IPS-15b (cell line): ENCODE measurements around the gene RSF1.
"Not testable (repeated sequence)": the region's sequence is repeated elsewhere in the genome, so short reads cannot be mapped to it uniquely, and the experiment has no call there.

Experiments used
- H3K27me3 ChIP-seq: one replicate; pipeline ENCODE4 v1.6.1; 2013; ENCODE audit warnings: low read length; ENCODE audit not compliant: control insufficient read depth, insufficient read depth
- H3K36me3 ChIP-seq: one replicate; pipeline ENCODE4 v1.6.1; 2013; ENCODE audit warnings: low read length; ENCODE audit not compliant: control insufficient read depth, insufficient read depth
- H3K4me1 ChIP-seq: one replicate; pipeline ENCODE4 v1.6.1; 2013; ENCODE audit warnings: mild to moderate bottlenecking, low read length; ENCODE audit not compliant: control insufficient read depth, insufficient read depth
- H3K4me3 ChIP-seq: one replicate; pipeline ENCODE4 v1.5.1; 2013; ENCODE audit warnings: low read depth, low read length
- H3K9ac ChIP-seq: one replicate; pipeline ENCODE4 v1.6.1; 2013; ENCODE audit warnings: low read depth, mild to moderate bottlenecking, low read length
- H3K9me3 ChIP-seq: one replicate; pipeline ENCODE4 v1.6.1; 2013; ENCODE audit warnings: mild to moderate bottlenecking, low read length; ENCODE audit not compliant: control insufficient read depth, insufficient read depth

RSF1 gene, protein sequence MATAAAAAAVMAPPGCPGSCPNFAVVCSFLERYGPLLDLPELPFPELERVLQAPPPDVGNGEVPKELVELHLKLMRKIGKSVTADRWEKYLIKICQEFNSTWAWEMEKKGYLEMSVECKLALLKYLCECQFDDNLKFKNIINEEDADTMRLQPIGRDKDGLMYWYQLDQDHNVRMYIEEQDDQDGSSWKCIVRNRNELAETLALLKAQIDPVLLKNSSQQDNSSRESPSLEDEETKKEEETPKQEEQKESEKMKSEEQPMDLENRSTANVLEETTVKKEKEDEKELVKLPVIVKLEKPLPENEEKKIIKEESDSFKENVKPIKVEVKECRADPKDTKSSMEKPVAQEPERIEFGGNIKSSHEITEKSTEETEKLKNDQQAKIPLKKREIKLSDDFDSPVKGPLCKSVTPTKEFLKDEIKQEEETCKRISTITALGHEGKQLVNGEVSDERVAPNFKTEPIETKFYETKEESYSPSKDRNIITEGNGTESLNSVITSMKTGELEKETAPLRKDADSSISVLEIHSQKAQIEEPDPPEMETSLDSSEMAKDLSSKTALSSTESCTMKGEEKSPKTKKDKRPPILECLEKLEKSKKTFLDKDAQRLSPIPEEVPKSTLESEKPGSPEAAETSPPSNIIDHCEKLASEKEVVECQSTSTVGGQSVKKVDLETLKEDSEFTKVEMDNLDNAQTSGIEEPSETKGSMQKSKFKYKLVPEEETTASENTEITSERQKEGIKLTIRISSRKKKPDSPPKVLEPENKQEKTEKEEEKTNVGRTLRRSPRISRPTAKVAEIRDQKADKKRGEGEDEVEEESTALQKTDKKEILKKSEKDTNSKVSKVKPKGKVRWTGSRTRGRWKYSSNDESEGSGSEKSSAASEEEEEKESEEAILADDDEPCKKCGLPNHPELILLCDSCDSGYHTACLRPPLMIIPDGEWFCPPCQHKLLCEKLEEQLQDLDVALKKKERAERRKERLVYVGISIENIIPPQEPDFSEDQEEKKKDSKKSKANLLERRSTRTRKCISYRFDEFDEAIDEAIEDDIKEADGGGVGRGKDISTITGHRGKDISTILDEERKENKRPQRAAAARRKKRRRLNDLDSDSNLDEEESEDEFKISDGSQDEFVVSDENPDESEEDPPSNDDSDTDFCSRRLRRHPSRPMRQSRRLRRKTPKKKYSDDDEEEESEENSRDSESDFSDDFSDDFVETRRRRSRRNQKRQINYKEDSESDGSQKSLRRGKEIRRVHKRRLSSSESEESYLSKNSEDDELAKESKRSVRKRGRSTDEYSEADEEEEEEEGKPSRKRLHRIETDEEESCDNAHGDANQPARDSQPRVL (N-terminal part only)

DNA sequence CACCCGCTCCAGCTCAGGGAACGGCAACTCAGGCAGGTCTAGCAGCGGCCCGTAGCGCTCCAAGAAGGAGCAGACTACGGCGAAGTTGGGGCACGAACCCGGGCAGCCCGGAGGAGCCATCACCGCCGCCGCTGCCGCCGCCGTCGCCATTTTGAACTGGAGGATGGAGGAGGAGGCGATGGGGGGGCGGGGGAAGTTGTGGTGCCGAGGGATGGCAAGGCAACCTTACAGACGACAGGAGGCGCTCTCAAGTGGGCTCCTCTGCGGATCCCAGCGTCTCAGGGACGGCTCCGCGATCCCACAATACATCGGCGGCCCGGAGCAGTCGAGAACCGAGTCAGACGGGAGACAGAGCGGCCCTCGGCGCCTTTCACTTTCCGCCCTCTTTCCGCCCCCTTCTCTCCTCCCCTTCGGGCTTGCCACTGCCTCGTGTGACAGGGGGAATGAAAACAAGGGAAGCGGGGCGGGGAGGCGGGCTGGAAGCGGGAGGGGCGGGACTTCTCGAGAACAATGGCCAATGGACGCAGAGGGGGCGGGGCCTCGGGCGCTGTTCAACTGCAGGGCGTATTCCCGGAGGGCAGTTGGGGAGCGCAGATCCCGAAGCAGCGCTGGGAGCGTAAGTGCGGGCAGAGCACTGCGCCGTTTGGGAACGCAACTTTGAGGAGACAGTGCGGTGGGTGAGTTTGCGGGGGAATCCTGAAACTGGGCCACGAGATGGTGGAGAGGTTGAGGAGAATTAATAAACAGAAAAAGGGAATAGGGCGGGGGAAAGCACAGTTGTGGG lies at the start of gene RSF1, which contains the start of gene AAMDC:
Gene RSF1, minus strand, starts transcription at position 158 of the 784 bp plus-strand sequence. Its CDS starts 8 bp downstream, at position 150.
Gene AAMDC, plus strand, starts transcription at position 580 of the 784 bp plus-strand sequence. CDS start 21,353 bp downstream, outside the sequence.
- Histone ChIP-seq H3K9me3 (no peaks in the 10 kb centered on the region), H3K4me1 (no peaks in the 10 kb centered on the region), H3K36me3 (no peaks in the 10 kb centered on the region), H3K9ac (peak within 1 kb of the TSS; percentile 95), H3K4me3 (peak within 1 kb of the TSS; percentile 95), H3K27me3 (no peaks in the 10 kb centered on the region)

DNA sequence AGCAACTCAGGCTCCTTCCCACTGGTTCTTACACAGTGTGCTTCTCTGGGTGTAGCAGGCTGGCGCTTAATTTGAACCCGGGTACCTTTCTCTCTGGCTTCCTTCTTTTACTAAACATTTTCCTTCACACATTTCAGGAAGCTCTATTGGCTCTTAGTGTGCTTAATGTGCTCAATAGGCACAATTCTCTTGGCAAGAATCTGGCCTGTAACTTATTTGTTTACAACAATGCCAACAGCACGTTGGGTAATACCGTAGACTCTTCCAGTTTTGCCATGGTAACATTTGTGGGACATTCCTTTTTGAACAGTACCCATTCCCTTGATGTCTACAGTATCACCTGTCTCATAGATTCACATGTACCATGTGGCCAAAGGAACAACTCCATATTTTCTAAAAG lies 48.2 kb upstream of the RSF1 start:
- H3K36me3 ChIP-seq: peaks cover 3% of the 10 kb centered on the region
- no peaks in the 10 kb centered on the region for H3K27me3 ChIP-seq

DNA sequence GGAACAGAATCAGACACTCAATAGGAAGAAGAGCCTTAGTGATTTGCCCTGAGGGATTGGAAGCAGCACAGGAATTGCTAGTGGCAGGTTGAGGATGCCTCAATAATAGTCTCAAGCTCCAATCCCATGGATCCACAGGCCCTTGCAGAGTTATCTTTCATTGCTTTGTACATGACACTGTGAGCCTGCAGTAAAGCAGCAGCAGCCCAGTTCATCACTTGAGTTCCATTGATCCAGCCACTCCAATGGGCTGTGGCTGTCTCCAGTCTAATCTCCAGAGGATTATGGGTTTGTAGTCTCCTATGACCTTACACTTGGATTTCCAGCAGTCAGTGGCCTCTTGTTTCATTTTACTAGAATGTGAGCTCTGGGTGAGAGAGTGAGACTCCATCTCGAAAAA lies 45.8 kb upstream of the RSF1 start:
- peaks cover 3% of the 10 kb centered on the region for H3K36me3 ChIP-seq
- no peaks in the 10 kb centered on the region for H3K27me3 ChIP-seq

More for the DNA sequence above, 48.2 kb upstream of the RSF1 start:
- H3K9me3 ChIP-seq: no peaks in the 10 kb centered on the region
- no peak overlapping the region for H3K4me3 ChIP-seq
- H3K9ac ChIP-seq: no peak overlapping the region
- H3K4me1 ChIP-seq: no peaks in the 10 kb centered on the region

DNA sequence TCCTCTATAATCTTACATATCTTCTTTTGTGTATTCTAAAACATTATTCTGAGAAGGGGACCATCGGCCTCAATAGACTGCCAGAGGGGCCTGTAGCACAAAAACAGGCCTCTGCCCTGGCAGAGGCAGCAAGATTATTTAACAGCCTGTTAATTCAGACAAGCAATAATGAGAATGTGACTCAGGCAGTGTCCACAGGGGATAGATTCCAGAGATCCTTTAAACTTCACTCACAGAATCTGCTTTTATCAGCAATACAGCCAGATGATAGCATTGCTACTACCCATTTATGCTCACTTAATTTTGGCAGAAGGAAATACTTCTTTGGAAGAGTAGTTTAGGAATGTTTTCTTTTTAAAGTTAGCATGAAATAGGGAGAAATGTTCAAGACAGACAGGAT lies 45.3 kb upstream of the RSF1 start:
- Histone ChIP-seq H3K9ac (no peak overlapping the region), H3K4me3 (no peak overlapping the region), H3K4me1 (no peaks in the 10 kb centered on the region), H3K27me3 (no peaks in the 10 kb centered on the region), H3K36me3 (peaks cover 3% of the 10 kb centered on the region), H3K9me3 (no peaks in the 10 kb centered on the region)

More for the DNA sequence above, 45.8 kb upstream of the RSF1 start:
- Histone ChIP-seq H3K4me1 (no peaks in the 10 kb centered on the region), H3K4me3 (no peak overlapping the region), H3K9ac (no peak overlapping the region), H3K9me3 (no peaks in the 10 kb centered on the region)

DNA sequence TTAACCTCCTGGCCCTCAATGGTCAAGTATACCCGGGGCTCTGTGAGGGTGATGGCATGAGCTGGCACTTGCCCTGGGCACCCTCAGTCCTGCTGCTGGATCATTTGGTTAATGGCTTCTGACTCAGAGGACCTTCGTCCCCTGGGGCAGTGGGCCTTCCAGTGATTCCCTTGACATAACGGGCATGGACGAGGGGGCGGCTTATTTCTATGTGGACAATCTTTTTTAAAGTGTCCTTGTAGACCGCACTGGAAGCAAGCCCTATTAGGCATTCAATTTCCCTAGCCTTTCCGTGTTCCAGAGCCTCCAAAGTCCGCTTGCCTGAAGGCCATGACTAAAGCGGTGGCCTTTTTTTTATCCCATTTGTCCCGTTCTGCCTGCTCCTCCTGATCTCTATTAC lies 40.9 kb upstream of the RSF1 start:
- H3K4me1 ChIP-seq, H3K4me3 ChIP-seq, H3K27me3 ChIP-seq, H3K9me3 ChIP-seq, H3K36me3 ChIP-seq, H3K9ac ChIP-seq: not testable (repeated sequence)

DNA sequence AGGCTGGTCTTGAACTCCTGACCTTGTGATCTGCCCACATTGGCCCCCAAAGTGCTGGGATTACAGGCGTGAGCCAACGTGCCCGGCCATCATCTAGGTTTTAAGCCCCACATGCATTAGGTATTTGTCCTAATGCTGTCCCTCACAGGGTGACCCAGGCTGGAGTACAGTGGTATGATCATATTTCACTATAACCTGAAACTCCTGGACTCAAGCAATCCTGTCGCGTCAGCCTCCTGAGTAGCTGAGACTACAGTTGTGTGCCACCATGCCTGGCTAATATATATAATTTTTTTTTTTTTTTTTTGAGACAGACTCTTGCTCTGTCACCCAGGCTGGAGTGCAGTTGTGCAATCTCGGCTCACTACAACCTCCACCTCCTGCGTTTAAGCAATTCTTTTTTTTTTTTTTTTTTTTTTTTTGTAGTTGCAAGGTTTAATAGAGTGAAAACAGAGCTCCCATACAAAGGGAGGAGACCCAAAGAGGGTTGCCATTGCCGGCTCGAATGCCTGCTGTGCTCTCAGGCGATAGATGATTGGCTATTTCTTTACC lies 37.5 kb upstream of the RSF1 start:
- H3K9ac ChIP-seq, H3K27me3 ChIP-seq, H3K4me1 ChIP-seq, H3K36me3 ChIP-seq, H3K4me3 ChIP-seq: not testable (repeated sequence)
- H3K9me3 ChIP-seq: peaks cover 14% of the 10 kb centered on the region

DNA sequence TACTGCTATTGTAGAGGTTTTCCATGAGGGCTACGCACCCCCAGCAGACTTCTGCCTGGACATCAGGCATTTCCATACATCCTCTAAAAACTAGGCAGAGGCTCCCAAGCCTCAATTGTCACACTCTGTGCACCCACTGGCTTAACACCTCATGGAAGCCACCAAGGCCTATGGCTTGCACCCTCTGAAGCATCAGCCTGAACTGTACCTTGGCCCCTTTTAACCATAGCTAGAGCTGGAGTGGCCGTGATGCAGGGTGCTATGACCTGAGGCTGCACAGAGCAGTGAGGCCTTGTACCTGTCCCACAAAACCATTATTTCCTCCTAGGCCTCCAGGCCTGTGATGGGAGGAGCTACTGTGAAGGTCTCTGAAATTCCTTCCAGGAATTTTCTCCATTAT lies 34.3 kb upstream of the RSF1 start:
- Histone ChIP-seq H3K27me3 (no peaks in the 10 kb centered on the region), H3K4me3 (no peak overlapping the region), H3K9me3 (peaks cover 14% of the 10 kb centered on the region), H3K4me1 (no peaks in the 10 kb centered on the region), H3K9ac (no peak overlapping the region), H3K36me3 (no peaks in the 10 kb centered on the region)

DNA sequence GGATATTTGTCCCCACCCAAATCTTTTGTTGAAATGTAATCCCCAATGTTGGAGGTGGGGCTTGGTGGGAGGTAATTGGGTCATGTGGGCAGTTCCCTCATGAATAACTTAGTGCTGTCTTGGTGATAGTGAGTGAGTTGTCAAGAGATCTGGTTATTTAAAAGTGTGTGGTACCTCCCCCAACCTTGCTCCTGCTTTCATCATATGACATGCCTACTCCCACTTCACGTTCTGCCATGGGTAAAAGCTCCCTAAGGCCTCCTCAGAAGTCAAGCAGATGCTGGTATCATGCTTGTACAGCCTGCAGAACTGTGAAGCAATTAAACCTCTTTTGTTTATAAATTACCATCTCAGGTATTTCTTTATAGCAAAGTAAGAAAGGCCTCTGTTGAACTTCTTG lies 31.0 kb upstream of the RSF1 start:
- no peaks in the 10 kb centered on the region for H3K27me3 ChIP-seq
- H3K9ac ChIP-seq: no peak overlapping the region
- H3K36me3 ChIP-seq: no peaks in the 10 kb centered on the region
- no peaks in the 10 kb centered on the region for H3K4me1 ChIP-seq
- peaks cover 14% of the 10 kb centered on the region for H3K9me3 ChIP-seq
- H3K4me3 ChIP-seq: no peak overlapping the region

DNA sequence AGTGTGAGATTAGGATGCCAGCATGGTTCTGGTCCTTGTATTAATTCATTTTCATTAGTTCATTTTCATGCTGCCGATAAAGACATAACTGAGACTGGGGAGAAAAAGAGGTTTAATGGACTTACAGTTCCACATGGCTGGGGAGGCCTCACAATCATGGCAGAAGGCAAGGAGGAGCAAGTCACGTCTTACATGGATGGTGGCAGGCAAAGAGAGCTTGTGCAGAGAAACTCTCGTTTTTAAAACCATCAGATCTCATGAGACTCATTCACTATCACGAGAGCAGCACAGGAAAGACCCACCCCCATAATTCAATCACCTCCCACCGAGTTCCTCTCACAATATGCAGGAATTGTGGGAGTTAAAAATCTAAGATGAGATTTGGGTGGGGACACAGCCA lies 23.2 kb upstream of the RSF1 start:
- H3K9ac ChIP-seq, H3K36me3 ChIP-seq, H3K4me1 ChIP-seq, H3K27me3 ChIP-seq, H3K9me3 ChIP-seq, H3K4me3 ChIP-seq: not testable (repeated sequence)

DNA sequence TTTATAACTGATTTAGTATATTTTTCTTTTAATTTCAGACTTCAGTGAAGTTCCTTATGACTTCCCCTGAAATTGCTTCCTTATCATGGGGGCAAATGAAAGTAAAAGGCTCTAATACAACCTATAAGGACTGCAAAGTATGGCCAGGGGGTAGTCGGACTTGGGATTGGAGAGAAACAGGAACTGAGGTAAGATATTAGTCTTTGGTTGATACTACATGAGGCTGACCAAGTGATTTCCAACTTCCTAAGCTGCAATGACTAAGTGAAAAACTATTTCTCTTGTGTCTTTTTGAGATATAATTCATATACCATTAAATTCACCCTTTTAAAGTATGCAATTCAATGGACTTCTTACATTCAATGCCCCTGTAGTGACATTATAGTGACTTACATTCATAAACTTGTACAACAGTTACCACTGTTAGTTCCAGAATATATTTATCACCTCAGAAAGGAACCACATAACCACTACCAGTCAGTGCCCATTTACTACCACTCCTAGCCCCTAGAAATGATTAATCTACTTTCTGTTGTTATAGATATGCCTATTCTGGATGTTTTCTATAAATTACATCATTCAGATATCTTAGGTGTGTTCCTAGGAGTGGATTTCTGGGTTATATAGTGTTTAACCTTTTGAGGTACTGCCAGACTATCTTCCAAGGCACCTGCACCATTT lies 22.1 kb upstream of the RSF1 start:
- Histone ChIP-seq H3K27me3 (no peaks in the 10 kb centered on the region), H3K4me1 (no peaks in the 10 kb centered on the region), H3K4me3 (no peak overlapping the region), H3K9me3 (no peaks in the 10 kb centered on the region), H3K9ac (no peak overlapping the region), H3K36me3 (no peaks in the 10 kb centered on the region)
